Astrocyte of the spinal cord (primary cell): ENCODE results near the gene NPEPL1.

Experiments used
- DNase-seq: peaks from one replicate; pipeline ENCODE4 v3.0.0; 2011; ENCODE audit warnings: low read depth, low spot score
- H3K4me3 ChIP-seq: 2 replicates; pipeline ENCODE4 v1.5.1; 2011; ENCODE audit warnings: low read depth, mild to moderate bottlenecking, low read length, moderate library complexity
- CTCF ChIP-seq: IDR thresholded peaks from 2 replicates; pipeline ENCODE4 v1.5.1; 2012; ENCODE audit warnings: low read depth, mild to moderate bottlenecking, low read length, inconsistent platforms
- in situ Hi-C: cut with HindIII; loops from 2 replicates; pipeline ENCODE4 v1.10.0; 2017; ENCODE audit warnings: low sequenced_read_pairs

NPEPL1 gene

GRCh38 chr20:58731192-58731591 lies 38.6 kb downstream of the NPEPL1 start:
- in situ Hi-C loops = no loop called here
- DNase-seq = no peak
- H3K4me3 ChIP-seq = no peak overlapping the region
- no peak for TF ChIP-seq CTCF

GRCh38 chr20:58737198-58737597 lies 44.6 kb downstream of the NPEPL1 start:
- DNase-seq = no peak
- H3K4me3 ChIP-seq = no peak overlapping the region
- TF ChIP-seq CTCF = no peak
- in situ Hi-C loops = no loop called here

- H3K4me3 ChIP-seq = no peak overlapping the region
- no peak for DNase-seq
- TF ChIP-seq CTCF = no peak
- in situ Hi-C loops = no loop called here
These were observed 48.0 kb downstream of the NPEPL1 start for GRCh38 chr20:58740356-58741308.

- no peak for TF ChIP-seq CTCF
- H3K4me3 ChIP-seq = no peak overlapping the region
- in situ Hi-C loops = no loop called here
- DNase-seq = no peak
These were observed 48.8 kb downstream of the NPEPL1 start for GRCh38 chr20:58741384-58741783.

- in situ Hi-C loops = no loop called here
- no peak for TF ChIP-seq CTCF
- DNase-seq = no peak
- no peak overlapping the region for H3K4me3 ChIP-seq
These were observed 50.3 kb downstream of the NPEPL1 start for GRCh38 chr20:58742668-58743566.

- no peak overlapping the region for H3K4me3 ChIP-seq
- no peak for TF ChIP-seq CTCF
- DNase-seq = no peak
- in situ Hi-C loops = no loop called here
These were observed 51.4 kb downstream of the NPEPL1 start for GRCh38 chr20:58743929-58744534.
